Suppressor macrophage treated with lipopolysaccharide for 1 hour (primary cell): ENCODE data around the gene USF1.
"Not testable (repeated sequence)": the region's sequence is repeated elsewhere in the genome, so short reads cannot be mapped to it uniquely, and the experiment has no call there.

Experiments
- DNase-seq, 3 donors: peaks; one replicate each; pipeline ENCODE4 v3.0.0-alpha.2; 2020 to 2022

USF1 gene

GRCh38 chr1:161047436-161048420 lies 2.0 kb upstream of the USF1 start:
- no peak for DNase-seq

DNA sequence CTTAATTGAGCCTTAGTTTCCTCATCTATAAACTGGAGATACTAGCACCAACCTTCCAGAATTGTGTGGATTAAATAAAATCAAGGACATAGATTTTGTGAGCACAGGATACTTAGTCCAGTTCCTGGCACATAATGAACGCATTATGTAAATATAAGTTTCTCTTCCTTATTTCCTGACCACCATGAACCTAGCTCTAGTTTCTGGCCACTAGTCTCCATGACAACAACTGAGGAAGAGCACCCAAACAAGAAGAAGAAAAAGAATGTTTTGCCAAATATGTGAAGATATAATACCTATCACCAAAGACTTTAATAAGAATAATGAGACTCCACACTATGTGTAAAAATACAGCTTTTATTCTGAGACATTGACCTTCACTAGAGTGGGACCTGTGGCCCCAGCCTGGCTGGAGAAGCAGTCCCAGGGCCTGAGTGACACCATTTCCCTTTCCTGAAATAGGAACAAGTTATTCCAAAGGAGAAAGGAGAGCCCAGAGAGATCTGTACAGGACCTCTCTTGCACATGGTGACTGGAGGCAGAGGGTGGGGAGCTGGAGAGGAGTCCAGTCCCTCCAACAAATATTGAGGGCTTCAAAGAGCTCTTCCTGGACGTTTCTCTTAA lies 940 bp upstream of the USF1 start:
- peak; percentile 68 to 89 (median 77) for DNase-seq

DNA sequence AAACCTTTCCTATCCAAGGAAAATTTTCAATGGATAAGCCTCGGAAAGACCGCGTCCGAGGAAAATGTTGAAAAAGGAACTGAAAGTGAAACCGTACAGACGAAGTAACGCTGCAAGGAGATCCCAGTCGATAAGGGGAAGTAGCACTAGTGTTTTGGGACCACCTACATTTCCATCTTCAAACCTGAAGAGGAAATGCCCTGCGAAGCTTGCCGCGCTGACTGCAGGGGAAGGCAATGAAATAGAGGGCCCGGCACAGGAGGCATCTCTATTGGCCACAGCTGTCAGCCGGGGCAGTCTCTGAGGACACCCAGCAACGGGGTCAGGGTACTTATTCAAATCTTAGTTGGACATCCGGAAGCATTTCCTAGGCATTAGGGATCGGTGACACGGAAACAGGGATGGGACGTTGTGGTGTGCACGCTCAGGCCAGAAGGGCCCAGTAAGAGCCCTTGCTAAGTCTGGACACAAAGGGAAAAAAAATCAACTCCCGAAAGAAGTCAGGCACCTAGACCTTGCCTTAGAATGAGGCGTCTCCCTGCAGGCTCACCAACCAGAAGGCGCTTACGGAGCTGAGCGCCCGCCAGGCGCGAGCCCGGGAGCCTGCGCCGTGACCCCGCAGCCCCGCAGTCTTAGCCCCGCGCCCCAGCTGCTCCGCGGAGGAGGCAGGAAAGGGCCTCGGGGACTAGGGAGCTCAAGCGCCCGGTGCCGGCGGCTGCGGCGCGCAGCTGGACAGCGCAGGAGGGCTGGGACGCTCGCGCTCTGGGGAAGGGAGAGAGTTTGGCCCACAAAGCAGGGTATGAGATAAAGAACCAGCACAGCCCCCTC lies 655 bp downstream of the USF1 start:
- DNase-seq = peak; percentile 81 to 89 (median 82)

DNA sequence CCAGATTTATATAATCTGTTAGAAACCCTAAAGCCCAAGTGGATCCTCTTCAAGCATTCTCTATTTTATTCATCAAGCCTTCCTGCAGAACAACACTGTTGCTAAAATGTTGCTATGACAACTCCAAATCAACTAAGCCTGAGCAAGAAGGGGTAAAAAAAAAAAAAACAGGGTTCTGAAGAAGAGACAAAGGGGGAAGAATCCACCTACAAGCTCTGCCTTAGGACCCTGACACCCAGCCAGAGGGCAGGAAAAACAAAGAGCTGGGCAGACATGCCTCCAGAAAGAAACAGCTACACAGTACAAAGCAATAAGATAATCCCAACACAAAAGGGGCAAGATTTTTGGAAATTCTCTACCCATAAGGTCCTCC lies 1.3 kb downstream of the USF1 start:
- DNase-seq = peak in 1 of 3 donors; percentile 17

GRCh38 chr1:161039546-161039945 lies 6.2 kb downstream of the USF1 start:
- no peak for DNase-seq

DNA sequence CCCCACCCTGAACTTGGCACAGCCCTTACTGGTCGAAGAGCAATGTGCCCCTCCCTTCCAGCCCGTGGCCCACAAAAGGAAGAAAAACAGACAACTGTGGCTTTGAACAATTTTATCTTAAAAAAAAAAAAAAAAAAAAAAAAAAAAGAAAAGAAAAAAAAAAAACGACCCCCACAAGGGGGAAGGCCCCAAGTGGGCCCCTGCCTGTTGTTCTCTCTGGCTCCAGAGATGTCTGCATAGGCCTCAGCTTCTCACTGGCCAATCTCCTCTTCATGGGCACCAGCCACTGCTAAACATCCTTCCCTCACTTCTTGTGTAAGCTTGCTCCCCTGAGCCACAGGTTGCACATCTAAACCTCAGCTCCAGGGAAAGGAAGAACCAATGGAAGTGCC lies 6.6 kb downstream of the USF1 start:
- no peak for DNase-seq

DNA sequence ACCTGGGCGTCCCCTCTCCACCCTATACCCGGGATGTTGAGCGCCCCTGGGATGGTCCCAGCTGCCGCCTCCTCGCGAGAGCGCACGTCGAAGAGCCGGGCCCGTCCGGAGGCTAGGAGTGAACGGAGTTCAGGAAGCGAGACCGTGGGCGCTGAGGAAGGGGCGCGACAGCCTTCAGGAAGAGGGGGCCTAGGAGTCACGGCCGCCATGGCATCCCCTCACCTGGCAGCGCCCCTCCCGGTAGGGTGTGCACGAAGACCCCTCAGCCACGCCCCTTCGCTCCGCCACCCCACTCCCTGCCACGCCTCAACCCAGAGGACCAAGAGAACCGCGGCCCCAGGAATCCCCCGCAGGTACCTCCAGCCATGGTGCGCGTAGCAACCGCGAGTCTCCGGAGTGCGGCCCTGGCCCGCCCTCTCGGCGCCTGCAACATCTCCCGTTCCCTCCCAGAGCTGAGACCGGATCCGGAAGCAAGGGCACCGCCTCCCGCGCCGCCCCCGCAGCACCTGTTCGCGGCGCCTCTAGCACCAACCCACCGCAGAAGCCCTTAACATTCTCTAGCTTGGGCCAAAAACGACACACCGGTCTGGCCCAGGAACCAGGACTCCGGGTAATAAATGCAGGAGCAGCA lies 7.1 kb downstream of the USF1 start, which contains the start of gene TSTD1:
Gene TSTD1 (minus strand): TSS at position 442 of the 631 bp plus-strand sequence. CDS start 75 bp downstream, at position 367.
- peak; percentile 37 to 76 (median 52) for DNase-seq

GRCh38 chr1:161037661-161038522 lies 7.9 kb downstream of the USF1 start:
- no peak for DNase-seq

- no peak for DNase-seq
Observed at GRCh38 chr1:161033751-161034150, 12.0 kb downstream of the USF1 start.

DNA sequence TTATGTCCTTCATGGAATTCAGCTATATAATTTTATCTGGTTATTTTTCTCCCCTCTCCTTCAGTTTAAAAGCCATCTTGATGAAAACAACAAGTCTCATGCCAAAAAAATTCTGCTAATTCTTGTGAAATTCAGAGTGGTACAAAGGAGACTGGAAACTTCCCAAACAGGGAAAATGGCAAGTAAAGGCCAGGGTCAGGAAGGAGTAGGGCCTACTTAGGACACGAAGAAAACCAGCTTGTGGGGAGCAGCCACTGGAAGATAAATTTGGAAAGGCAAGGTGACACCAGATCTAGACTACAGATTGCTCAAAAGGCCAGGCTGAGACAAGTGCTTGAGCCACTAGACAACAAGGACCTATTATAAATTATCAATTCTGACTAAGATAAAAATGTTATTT lies 13.4 kb downstream of the USF1 start:
- DNase-seq = no peak

DNA sequence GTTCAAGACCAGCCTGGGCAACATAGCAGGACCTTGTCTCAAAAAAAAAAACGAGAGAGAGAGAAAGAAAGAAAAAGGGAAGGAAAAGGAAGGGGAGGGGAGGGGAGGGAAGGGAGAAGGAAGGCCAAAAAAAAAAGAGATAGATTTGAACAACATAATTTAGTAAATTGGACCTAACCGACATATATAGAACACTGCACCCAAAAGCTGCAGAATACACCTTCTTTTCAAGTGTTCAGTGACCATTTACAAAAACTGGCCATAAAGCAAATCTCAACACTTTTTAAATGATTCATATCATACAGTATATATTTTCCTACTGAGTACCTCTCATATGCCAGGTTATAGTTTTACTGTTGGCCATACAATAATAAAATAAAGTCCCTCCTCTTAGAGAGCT lies 13.9 kb downstream of the USF1 start:
- no peak for DNase-seq

DNA sequence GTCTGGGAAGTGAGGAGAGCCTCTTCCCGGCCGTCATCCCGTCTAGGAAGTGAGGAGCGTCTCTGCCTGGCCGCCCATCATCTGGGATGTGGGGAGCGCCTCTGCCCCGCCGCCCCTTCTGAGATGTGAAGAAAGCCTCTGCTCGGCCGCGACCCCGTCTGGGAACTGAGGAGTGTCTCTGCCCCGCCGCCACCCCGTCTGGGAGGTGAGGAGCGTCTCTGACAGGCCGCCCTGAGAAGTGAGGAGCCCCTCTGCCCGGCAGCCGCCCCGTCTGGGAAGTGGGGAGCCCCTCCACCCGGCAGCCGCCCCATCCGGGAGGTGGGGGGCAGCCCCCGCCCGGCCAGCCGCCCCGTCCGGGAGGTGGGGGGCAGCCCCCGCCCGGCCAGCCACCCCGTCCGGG lies 16.3 kb downstream of the USF1 start:
- not testable (repeated sequence) for DNase-seq

GRCh38 chr1:161026954-161027353 lies 18.8 kb downstream of the USF1 start:
- not testable (repeated sequence) for DNase-seq

- not testable (repeated sequence) for DNase-seq
Observed at GRCh38 chr1:161022432-161022831, 23.3 kb downstream of the USF1 start.

DNA sequence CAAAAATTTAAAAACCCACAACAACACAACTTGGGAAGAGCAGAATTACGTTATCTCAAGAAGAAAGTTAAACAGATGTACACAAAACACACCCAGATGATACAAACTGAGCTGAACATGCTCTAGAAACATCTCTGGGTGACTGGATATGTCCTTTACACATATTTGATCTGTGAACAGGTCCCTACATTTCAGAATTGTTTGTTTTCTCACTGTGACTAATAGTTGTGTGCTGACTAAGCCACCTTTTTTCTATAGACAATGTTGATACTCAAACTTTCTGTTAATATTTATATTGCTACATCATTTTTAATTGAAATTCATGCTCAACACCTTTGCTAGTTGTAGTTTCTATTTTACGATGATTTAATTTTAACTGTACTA lies 23.8 kb downstream of the USF1 start:
- DNase-seq = no peak

DNA sequence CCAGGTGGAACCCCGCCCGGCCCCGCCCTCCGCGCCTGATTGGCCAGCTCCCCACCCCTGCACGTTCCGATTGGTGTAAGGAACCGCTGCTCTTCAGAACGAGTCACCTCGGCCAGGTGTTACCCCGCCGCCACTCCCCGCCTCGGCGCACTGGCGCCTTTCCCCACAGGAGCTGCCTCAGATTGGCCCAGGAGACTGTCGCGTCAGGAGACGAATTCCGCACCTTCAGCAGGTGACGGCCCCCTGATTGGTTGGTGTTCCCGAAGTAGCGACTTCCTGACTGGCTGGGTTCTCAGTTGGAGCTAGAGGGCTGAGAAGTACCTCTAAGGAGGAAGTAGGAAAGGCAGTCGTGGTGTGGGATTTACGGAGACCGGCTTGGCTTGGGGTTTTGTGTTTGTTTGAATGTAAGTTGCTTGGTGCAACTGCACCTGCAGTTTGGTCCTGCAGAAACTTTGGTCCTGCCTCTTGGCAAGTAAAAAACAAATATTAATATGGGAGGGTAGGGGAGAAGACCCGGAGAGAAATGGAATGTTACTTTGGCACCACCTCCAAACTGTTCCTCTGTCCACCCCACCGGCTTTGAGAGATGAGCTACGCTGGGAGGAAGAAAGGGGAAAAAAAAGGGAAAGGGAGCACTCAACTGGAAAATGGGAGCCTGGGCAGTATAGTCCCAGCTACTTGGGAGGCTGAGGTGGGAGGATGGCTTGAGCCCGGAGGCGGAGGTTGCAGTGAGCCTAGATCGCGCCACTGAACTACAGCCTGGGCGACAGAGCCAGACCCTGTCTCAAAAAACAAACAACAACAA lies 24.4 kb downstream of the USF1 start:
- DNase-seq = peak; percentile 69 to 82 (median 76)

GRCh38 chr1:161020509-161021164 lies 25.1 kb downstream of the USF1 start, which contains the start of gene F11R:
TSS of gene F11R (minus strand) at chr1:161021152. CDS start at chr1:161021073, 79 bp downstream.
- peak; percentile 47 to 72 (median 55) for DNase-seq

GRCh38 chr1:161019751-161020495 lies 25.9 kb downstream of the USF1 start:
- peak; percentile 28 to 52 (median 33) for DNase-seq

DNA sequence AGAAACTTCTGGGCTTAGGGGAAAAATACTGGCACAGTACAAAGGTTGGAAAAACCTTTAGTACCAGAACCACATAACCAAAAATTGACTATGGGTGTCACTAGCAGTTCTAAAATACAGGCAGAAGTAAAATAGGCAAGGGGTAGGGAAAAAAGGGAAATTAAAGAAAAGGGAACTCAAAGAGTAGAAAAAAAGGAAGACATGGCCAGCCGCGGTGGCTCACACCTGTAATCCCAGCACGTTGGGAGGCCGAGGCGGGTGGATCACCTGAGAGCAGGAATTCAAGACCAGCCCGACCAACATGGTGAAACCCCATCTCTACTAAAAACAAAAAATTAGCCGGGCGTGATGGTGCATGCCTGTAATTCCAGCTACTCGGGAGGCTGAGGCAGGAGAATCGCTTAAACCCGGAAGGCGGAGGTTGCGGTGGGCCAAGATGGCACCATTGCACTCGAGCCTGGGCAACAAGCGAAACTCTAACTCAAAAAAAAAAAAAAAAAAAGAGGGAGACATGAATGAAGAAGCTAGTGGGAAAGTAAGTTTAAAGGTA lies 26.6 kb downstream of the USF1 start:
- peak; percentile 36 to 44 (median 38) for DNase-seq
